Skeletal muscle tissue (tissue), 4 donors: Measurements from ENCODE around the gene ZNF554. TPM values are rescaled to one million over a fixed set of nuclear protein-coding genes. Genes with fewer than 3 reads are reported as not detected.
A peak's percentile ranks its signal among the peaks of the same experiment; 100 is the strongest.

Experiments
- H3K27ac ChIP-seq: one replicate; pipeline ENCODE4 v1.7.0; 2013; ENCODE audit warnings: mild to moderate bottlenecking, low read depth, low read length, inconsistent platforms
- H3K27me3 ChIP-seq, 3 donors: one replicate each; pipeline ENCODE4 v1.7.0; 2013; ENCODE audit warnings: low read length in 3 of 3; ENCODE audit not compliant: control insufficient read depth in 3 of 3, insufficient read depth in 3 of 3
- H3K36me3 ChIP-seq, 3 donors: one replicate each; pipeline ENCODE4 v1.7.0; 2013; ENCODE audit warnings: low read length in 3 of 3; ENCODE audit not compliant: control insufficient read depth in 3 of 3, insufficient read depth in 3 of 3
- H3K4me1 ChIP-seq, 3 donors: one replicate each; pipeline ENCODE4 v1.7.0; 2013; ENCODE audit warnings: low read length in 3 of 3, mild to moderate bottlenecking in 3 of 3; ENCODE audit not compliant: control insufficient read depth in 3 of 3, insufficient read depth in 3 of 3
- H3K4me3 ChIP-seq, 3 donors: one replicate each; pipeline ENCODE4 v1.7.0; 2013; ENCODE audit warnings: low read length in 3 of 3
- H3K9ac ChIP-seq, 3 donors: one replicate each; pipeline ENCODE4 v1.7.0; 2013; ENCODE audit warnings: low read length in 3 of 3, mild to moderate bottlenecking in 3 of 3, moderate library complexity in 2 of 3, low read depth in 1 of 3
- H3K9me3 ChIP-seq, 3 donors: one replicate each; pipeline ENCODE4 v1.7.0; 2013; ENCODE audit warnings: low read length in 3 of 3; ENCODE audit not compliant: control insufficient read depth in 3 of 3
- total RNA-seq: library from RNA; depleted of rRNA; stranded (reverse); fragments of >200 nt; gene quantifications from one replicate; pipeline ENCODE4 v1.2.3, GENCODE V29; 2014
- donor health status: Osteomylitis.

ZNF554 gene
- total RNA-seq, 1 donor from 2014 or later, result 8.4 TPM

DNA sequence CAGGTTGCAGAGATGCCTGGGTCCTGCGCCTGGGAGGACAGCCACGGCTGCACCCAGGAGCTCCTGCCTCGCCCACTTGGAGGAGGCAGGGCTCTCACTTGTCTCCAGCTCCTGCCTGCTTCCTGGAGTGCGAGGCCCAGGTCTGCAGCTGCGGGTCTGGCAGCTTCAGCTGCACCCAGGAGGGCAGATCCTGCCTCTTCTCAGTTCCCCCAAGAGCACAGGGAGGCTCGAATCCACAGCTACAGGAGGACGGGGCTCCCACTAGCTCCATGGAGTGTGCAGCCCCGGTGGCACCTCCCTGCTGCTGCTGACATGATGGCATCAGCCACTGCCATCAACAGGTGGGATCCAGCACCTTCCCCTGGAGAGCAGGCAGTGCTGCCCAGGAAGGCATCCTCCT is 4.5 kb downstream of the ZNF554 start:
- H3K27me3 ChIP-seq, result no peaks in the 10 kb centered on the region
- no peak overlapping the region for H3K4me3 ChIP-seq
- H3K36me3 ChIP-seq, result peaks cover 21 to 39% (median 26%) of the 10 kb centered on the region in 3 donors
- no peak overlapping the region for H3K27ac ChIP-seq
- H3K4me1 ChIP-seq, result peaks cover 6 to 8% (median 8%) of the 10 kb centered on the region in 3 donors
- peaks cover 0 to 2% (median 0%) of the 10 kb centered on the region in 3 donors for H3K9me3 ChIP-seq
- H3K9ac ChIP-seq, result no peak overlapping the region

DNA sequence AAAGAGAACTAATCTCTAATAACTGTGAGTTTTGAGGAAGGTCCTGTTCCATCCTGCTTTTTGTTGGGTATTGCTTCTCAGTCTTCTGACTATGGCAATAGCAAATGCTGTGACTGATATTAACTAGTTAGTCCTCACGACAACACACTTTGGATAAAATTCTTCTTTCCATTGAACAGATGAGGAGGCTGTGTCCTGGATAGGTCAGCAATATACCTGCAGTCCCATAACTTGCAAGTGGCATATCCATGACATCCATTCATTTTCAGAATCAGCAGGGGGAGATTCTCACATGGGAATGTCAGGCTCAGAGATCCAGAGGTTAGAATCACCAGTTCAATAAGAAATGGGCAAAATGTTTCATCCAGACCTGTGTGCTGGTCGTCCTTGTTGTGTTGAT is 7.4 kb downstream of the ZNF554 start:
- H3K9me3 ChIP-seq, result peaks cover 0 to 2% (median 0%) of the 10 kb centered on the region in 3 donors
- no peaks in the 10 kb centered on the region for H3K27me3 ChIP-seq
- H3K27ac ChIP-seq, result no peak overlapping the region
- no peak overlapping the region for H3K4me3 ChIP-seq
- no peak overlapping the region for H3K9ac ChIP-seq
- no peaks in the 10 kb centered on the region for H3K4me1 ChIP-seq
- peaks cover 25 to 42% (median 28%) of the 10 kb centered on the region in 3 donors for H3K36me3 ChIP-seq

DNA sequence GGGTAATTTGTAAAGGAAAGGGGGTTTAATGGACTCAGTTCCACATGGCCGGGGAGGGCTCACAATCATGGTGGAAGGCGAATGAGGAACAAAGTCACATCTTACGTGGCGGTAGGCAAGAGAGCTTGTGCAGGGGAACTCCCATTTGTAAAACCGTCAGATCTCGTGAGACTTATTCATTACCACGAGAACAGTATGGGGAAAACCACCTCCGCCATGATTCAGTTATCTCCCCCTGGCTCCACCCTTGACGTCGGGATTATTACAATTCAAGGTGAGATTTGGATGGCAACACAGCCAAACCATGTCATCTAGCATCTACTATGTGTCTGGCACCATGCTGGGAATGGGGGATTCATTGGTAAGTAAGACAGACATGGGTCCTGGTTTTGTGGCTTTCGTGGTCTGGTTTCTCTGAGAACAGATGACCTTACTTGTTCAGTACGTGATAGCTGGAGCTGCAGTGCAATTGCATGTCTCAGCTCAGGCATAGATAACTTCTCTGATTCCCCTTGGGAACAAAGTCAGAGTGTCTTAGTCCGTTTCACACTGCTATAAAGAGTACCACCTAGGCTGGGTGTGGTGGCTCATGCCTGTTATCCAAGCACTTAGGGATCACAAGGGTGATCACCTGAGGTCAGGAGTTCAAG is 8.3 kb downstream of the ZNF554 start:
- H3K4me3 ChIP-seq, result no peak overlapping the region
- H3K4me1 ChIP-seq, result no peaks in the 10 kb centered on the region
- H3K9me3 ChIP-seq, result peaks cover 0 to 8% (median 7%) of the 10 kb centered on the region in 3 donors
- H3K27me3 ChIP-seq, result no peaks in the 10 kb centered on the region
- H3K27ac ChIP-seq, result no peak overlapping the region
- no peak overlapping the region for H3K9ac ChIP-seq
- peaks cover 33 to 46% (median 37%) of the 10 kb centered on the region in 3 donors for H3K36me3 ChIP-seq

DNA sequence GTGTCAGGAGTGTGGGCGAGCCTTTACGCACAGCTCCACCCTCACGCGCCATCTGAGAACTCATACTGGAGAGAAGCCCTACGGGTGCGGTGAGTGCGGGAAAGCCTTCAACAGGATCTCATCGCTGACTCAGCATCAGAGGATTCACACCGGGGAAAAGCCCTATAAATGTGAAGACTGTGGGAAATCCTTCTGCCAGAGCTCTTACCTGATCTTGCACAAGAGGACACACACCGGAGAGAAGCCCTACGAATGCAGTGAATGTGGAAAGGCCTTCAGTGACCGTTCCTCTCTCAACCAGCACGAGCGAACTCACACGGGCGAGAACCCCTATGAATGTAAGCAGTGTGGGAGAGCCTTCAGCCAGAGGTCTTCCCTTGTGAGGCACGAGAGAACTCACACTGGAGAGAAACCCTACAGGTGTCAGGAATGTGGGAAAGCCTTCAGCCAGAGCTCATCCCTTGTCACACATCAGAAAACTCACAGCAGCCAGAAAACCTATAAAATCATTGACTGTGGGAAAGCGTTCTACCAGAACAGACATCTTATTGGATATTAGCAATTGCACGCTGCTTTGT is 14.7 kb downstream of the ZNF554 start:
- Histone ChIP-seq H3K36me3 (peaks cover 39 to 46% (median 45%) of the 10 kb centered on the region in 3 donors), H3K9me3 (peaks cover 30 to 35% (median 32%) of the 10 kb centered on the region in 3 donors)

DNA sequence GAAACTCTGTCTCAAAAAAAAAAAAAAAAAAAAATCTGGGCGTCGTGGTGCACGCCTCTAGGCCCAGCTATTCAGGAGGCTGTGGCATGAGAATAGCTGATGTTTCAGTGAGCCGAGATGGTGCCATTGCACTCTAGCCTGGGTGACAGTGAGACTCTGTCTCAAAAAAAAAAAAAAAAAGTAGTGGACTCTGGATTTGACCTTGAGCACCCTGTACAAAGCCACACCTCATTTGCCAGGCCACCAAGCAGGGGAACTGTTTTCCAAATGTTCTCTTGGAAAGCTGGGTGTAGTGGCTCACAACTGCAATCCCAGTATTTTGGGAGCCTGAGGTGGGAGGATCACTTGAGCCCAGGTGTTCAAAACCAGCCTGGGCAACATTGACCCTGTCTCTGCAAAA is 17.8 kb downstream of the ZNF554 start:
- Histone ChIP-seq H3K9ac (no peak overlapping the region), H3K27ac (no peak overlapping the region), H3K4me1 (peaks cover 4 to 8% (median 5%) of the 10 kb centered on the region in 3 donors), H3K4me3 (no peak overlapping the region), H3K9me3 (peaks cover 27 to 35% (median 31%) of the 10 kb centered on the region in 3 donors), H3K36me3 (peaks cover 31 to 40% (median 40%) of the 10 kb centered on the region in 3 donors), H3K27me3 (no peaks in the 10 kb centered on the region)

More for the DNA sequence above, 14.7 kb downstream of the ZNF554 start:
- Histone ChIP-seq H3K4me1 (no peaks in the 10 kb centered on the region), H3K9ac (no peak overlapping the region), H3K27ac (no peak overlapping the region), H3K27me3 (no peaks in the 10 kb centered on the region), H3K4me3 (peak overlapping the region in 2 of 3 donors; percentile 6 to 41)

DNA sequence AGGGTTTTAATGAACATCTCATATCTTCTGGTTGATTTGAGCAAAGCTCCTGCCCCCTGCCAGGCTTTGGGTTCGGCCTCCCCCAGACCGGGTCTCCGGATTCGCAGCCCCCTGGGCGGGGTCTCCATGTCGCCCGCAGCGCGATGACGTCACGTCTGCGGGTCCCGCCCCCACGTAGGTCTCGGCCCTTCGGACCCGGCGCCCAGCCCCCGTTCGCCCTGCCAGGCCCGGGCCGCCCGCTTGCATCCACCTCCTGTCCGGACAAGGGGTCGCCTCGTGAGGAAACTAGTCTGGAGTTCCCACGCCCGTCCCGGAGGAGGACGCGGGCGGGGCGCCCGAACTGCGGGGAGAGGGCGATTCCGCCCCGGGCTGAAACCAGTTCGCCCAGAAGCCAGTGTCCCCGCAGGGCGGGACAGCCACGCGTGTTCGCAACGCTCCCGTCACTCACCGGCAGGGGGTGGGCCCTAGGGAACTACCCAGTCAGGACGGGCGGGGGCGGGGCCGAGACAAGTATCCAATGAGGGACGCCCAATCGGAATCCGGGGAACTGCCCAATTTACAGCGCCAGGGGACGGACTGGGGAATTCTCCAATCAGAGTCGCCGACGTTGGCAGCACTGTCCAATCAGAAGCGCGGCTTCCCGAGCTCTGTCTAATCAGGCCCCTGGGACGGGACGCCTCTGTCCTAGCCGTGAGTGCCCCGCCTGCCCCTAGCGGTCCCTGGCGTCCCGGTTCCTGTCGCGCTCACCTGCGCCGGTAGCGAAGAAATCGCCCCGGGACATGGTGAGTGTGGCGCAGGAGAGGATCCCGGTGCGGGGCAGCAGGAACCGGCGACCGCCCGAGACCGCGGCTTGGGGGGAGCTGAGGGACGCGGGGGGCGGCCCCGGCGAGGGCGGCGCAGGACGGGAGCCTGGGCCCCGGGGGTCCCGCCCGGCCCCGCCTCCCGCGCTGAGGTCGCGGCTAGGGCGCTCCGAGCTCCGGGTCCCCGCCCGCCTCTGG is 21.4 kb downstream of the ZNF554 start, which contains the start of gene ZNF555:
TSS of gene ZNF555 (plus strand) at position 682 of the 998 bp plus-strand sequence. CDS start at position 780, 98 bp downstream.
- H3K36me3 ChIP-seq, result peaks cover 4 to 10% (median 8%) of the 10 kb centered on the region in 3 donors
- peak within 1 kb of the TSS; percentile 74 to 87 (median 79) for H3K9ac ChIP-seq
- H3K4me3 ChIP-seq, result peak within 1 kb of the TSS; percentile 78 to 85 (median 83)
- no peaks in the 10 kb centered on the region for H3K27me3 ChIP-seq
- peak within 1 kb of the TSS; percentile 86 for H3K27ac ChIP-seq
- H3K4me1 ChIP-seq, result peaks cover 17 to 23% (median 22%) of the 10 kb centered on the region in 3 donors
- peaks cover 0 to 9% (median 6%) of the 10 kb centered on the region in 3 donors for H3K9me3 ChIP-seq

DNA sequence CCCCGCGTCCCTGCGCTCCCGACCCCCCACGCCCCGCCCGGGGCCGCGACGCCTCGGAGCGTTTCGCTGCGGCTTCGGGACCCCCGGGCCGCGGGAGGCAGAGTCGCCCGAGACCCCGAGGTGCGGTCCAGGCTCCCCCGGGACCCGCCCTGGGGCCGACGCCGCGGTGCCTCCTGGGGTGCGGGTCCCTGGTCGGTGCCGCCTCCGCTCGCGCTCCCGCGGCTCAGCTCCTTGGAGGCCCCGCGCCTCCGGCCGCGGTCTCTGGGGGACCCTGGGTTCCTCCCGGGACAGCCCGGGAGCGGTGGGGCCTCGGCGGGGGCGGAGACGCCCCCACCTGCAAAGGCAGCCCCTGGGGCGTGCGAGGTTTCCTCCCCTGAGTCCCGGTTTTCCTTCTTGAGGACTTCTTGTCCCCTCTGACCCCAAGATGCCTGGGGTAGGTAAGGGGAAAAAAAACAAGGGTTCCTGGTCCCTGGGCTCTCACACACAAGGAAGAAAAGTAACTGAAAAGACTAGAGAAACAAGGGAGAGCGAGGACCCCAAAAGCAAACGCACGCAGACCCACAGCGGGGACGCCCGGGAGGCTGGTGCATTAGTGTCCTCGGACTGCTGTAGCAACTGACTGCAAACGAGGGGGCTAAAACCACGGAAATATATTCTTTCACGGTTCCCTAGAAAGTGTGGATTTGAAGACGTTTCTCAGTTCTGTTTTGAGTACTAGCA is 22.3 kb downstream of the ZNF554 start:
- Histone ChIP-seq H3K4me1 (peaks cover 26 to 32% (median 30%) of the 10 kb centered on the region in 3 donors), H3K4me3 (peak overlapping the region; percentile 78 to 83 (median 79)), H3K27me3 (no peaks in the 10 kb centered on the region), H3K9me3 (peaks cover 0 to 3% (median 2%) of the 10 kb centered on the region in 3 donors), H3K36me3 (peaks cover 0 to 7% (median 7%) of the 10 kb centered on the region in 3 donors), H3K27ac (no peak overlapping the region), H3K9ac (peak overlapping the region; percentile 74 to 87 (median 79))

DNA sequence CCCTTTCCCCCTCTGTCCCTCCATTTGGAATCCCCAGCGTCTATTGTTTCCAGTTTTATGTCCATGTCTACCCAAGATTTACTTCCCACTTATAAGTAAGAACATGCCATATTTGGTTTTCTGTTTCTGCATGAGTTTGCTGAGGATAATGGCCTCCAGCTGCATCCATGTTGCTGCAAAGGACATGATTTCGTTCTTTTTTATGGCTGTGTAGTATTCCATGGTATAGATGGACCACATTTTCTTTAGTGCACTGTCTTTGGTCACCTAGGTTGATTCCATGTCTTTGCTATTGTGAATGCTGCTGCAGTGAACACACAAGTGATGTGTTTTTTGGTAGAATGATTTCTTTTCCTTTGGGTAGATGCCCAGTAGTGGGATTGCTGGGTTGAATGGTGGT is 25.4 kb downstream of the ZNF554 start:
- Histone ChIP-seq H3K9me3 (peaks cover 0 to 2% (median 2%) of the 10 kb centered on the region in 3 donors), H3K27me3 (no peaks in the 10 kb centered on the region), H3K36me3 (peaks cover 2 to 9% (median 7%) of the 10 kb centered on the region in 3 donors), H3K4me3 (no peak overlapping the region), H3K4me1 (peaks cover 32 to 40% (median 33%) of the 10 kb centered on the region in 3 donors), H3K27ac (no peak overlapping the region), H3K9ac (no peak overlapping the region)
